Large intestine (tissue), 3 donors: ENCODE measurements around the gene GPX4. TPM values are rescaled to one million over a fixed set of nuclear protein-coding genes. Genes with fewer than 3 reads are reported as not detected.

Experiments
- DNase-seq, 2 donors: peaks; one replicate each; pipeline versions ENCODE4 v3.0.0 to v3.0.0-alpha.2; 2013
- H3K27ac ChIP-seq: one replicate; pipeline ENCODE4 v1.5.1; 2013; ENCODE audit warnings: low read length
- H3K27me3 ChIP-seq: 2 replicates; pipeline ENCODE4 v1.6.1; 2013; ENCODE audit warnings: low read length; ENCODE audit not compliant: control insufficient read depth, insufficient read depth
- H3K36me3 ChIP-seq: 2 replicates; pipeline ENCODE4 v1.6.1; 2013; ENCODE audit warnings: low read length; ENCODE audit not compliant: control insufficient read depth, insufficient read depth
- H3K4me1 ChIP-seq: one replicate; pipeline ENCODE4 v1.6.1; 2013; ENCODE audit warnings: low read length; ENCODE audit not compliant: control insufficient read depth, insufficient read depth
- H3K4me3 ChIP-seq: one replicate; pipeline ENCODE4 v1.5.1; 2013; ENCODE audit warnings: low read length
- H3K9me3 ChIP-seq: one replicate; pipeline ENCODE4 v1.6.1; 2013; ENCODE audit warnings: mild to moderate bottlenecking, low read depth, low read length, moderate library complexity; ENCODE audit not compliant: control insufficient read depth
- WGBS: methylation state at CpG from one replicate; pipeline ENCODE4 v1.1.5; 2013; ENCODE audit warnings: low lambda C conversion rate; ENCODE audit not compliant: insufficient coverage; 5-methylcytosine and 5-hydroxymethylcytosine counted together
- polyA plus RNA-seq: library from polyadenylated mRNA; unstranded; fragments of 120-200 nt; gene quantifications from one replicate; pipeline ENCODE4 v1.2.1, GENCODE V29; 2013

GPX4 gene
- polyA plus RNA-seq, 1 donor = 394 TPM

- H3K4me3 ChIP-seq = no peak overlapping the region
- no peak for DNase-seq
- H3K27me3 ChIP-seq = no peaks in the 10 kb centered on the region
- peaks cover 42% of the 10 kb centered on the region for H3K36me3 ChIP-seq
- H3K4me1 ChIP-seq = peaks cover 27% of the 10 kb centered on the region
- no CpG with 5 or more reads among the region's 15 CpGs for WGBS
- no peak overlapping the region for H3K27ac ChIP-seq
- H3K9me3 ChIP-seq = peaks cover 8% of the 10 kb centered on the region
These were observed 10.5 kb upstream of the GPX4 start for GRCh38 chr19:1093330-1093729.

DNA sequence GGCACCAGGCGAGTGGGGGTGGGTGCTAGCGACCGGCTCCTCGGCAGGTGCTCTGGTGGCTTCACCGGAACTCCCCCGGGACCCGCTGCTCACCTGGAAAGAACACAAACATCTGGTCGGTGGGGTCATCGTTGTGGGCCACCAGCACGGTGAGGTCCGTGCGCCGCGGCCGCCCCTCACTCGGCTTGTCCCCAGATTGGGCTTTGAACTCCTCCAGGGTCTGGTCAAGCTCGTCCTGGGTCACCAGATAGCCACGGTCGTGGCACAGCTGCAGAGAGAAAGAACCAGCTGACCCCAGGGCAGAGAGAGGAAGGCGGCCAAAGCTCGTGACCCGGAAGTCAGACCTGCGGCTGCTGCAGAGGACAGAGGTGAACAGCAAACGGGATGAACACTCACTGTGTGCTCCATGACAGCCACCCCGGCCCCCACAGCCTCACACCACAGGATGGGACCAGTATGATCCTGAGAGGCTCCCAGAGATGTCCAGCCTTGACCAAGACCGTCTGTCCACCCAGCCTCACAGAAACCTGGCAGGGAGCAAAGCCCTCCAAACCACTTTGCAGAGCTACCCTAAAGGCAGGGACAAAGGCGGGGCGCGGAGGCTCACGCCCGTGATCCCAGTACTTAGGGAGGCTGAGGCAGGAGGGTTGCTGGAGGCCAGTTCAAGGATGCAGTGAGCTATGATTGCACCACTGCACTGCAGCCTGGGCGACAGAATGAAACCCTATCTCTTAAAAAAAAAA, 9.8 kb upstream of the GPX4 start:
- Histone ChIP-seq H3K27ac (no peak overlapping the region), H3K4me3 (peak overlapping the region; percentile 92), H3K36me3 (peaks cover 37% of the 10 kb centered on the region), H3K4me1 (peaks cover 34% of the 10 kb centered on the region), H3K9me3 (peaks cover 4% of the 10 kb centered on the region), H3K27me3 (no peaks in the 10 kb centered on the region)
- DNase-seq = no peak
- WGBS = no CpG with 5 or more reads among the region's 32 CpGs

DNA sequence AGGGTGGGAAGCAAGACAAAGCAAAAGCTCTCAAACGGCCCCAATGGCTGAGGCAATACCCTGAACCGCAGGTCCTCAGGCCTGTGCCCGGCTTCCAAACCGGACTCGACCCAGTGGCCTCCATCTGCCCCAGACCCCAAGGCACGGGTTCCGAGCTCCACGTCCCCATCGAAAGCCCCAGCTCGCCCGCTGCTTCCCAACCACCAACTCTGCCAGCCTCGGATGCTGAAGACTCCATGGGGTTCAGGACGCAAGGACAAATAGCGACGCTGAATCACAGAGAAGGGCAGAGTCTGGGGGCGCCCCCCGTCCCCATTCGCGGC, 9.2 kb upstream of the GPX4 start:
- Histone ChIP-seq H3K4me1 (peaks cover 40% of the 10 kb centered on the region), H3K4me3 (peak overlapping the region; percentile 92), H3K27me3 (no peaks in the 10 kb centered on the region), H3K9me3 (peaks cover 4% of the 10 kb centered on the region), H3K27ac (peak overlapping the region; percentile 18), H3K36me3 (peaks cover 31% of the 10 kb centered on the region)
- WGBS = no CpG with 5 or more reads among the region's 19 CpGs
- no peak for DNase-seq

DNA sequence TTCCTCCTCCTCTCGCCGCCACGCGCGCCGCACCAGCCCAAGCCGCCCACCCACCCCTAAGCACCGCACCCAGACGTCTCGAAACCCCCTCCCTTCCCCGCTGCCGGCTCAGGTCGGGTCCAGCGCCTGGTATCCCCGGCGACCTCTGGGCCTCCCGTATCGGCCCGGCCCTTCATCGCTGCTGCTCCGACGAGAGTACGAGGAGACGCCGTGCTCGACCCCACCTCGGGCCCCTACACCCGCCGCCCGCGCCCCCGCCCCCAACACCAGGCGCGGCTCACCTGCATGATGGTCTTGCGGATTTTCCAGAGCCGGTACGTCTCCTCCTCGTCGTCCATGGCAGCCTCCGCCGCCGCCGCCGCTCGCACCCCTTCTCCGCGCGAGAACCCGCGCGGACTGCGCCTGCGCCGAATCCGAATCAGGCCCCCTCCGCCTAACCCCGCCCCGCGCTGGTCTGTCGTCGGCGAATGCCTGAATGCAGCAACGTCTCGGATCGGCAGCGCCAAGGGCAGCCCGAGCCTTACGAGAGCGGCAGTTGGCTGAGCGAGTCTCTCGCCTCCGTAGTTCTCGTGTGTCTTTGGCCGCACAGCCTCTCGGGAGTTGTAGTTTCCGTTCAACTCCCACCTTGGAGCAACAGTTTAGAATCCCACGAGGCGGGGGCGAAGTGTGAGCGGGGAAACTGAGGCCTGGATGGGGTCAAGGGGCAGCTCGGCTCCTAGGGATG, 8.7 kb upstream of the GPX4 start, which contains the start of gene POLR2E:
Gene POLR2E, minus strand, starts transcription at position 398 of the 724 bp plus-strand sequence. Its CDS starts 60 bp downstream, at position 338.
- H3K4me1 ChIP-seq = peaks cover 41% of the 10 kb centered on the region
- peak within 1 kb of the TSS; percentile 92 for H3K4me3 ChIP-seq
- DNase-seq = peak; percentile 97 to 98
- peaks cover 27% of the 10 kb centered on the region for H3K36me3 ChIP-seq
- peaks cover 4% of the 10 kb centered on the region for H3K9me3 ChIP-seq
- no CpG with 5 or more reads among the region's 81 CpGs for WGBS
- H3K27ac ChIP-seq = peak within 1 kb of the TSS; percentile 18
- H3K27me3 ChIP-seq = no peaks in the 10 kb centered on the region

DNA sequence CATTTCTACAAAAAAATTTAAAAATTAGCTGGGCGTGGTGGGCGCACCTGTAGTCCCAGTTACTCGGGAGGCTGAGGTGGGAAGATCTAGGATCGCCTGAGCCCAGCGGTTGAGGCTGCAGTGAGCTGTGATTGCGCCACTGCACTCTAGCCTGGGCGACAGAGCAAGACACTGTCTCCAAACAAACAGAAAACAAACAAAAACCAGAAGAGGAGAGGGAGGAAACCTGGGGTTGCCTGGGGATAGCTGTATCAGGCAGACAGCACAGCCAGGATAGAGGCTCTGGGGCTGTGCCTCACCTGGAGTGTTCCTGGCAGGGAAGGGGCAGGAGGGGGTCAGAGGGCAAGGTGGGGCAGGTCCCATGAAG, 6.0 kb upstream of the GPX4 start:
- H3K9me3 ChIP-seq = no peaks in the 10 kb centered on the region
- no peak overlapping the region for H3K4me3 ChIP-seq
- H3K27ac ChIP-seq = peak overlapping the region; percentile 74
- H3K27me3 ChIP-seq = no peaks in the 10 kb centered on the region
- peaks cover 11% of the 10 kb centered on the region for H3K36me3 ChIP-seq
- H3K4me1 ChIP-seq = peaks cover 56% of the 10 kb centered on the region
- WGBS = no CpG with 5 or more reads among the region's 7 CpGs
- no peak for DNase-seq

DNA sequence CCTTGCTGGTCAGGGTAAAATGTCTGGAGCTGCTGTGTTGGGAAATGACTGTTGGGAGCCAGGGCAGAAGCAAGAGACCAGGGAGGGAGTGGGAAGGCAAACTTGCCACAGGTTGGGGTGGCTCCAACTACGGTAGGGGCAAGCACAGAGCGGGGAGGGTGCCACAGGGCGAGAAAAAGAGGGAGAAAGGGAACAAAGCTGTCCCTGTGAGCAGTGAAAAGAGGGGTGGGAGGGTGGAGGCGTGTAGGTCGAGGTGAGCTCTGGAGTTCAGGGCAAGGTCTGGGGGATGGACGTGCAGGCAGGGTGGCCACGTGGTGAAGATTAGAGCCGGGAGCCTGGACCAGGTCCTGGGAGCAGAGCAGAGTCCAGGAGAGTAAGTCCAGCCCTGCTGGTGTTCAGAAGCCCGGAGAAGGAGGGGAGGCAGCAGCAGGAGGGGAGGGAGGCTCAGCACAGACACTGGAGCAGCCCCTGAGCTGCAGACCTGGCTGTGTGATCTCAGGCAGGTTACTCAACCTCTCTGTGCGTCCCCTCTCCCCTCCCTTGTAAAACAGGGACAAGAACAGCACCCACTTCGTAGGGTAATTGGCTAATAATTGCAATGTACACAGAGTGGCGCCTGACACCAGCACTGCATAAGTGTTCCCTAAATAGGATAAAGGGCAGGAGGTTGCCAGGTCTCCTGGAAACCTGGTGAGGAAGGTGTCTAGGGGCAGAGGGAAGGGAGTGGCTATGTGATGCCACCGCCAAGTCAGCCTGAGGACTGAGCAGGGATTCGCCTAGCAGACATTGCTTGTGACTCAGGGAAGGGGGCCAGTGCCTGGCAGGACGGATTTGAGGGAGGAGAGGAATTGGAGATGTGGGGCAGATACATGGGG, 5.4 kb upstream of the GPX4 start:
- no peaks in the 10 kb centered on the region for H3K27me3 ChIP-seq
- H3K36me3 ChIP-seq = peaks cover 5% of the 10 kb centered on the region
- H3K27ac ChIP-seq = peak overlapping the region; percentile 74
- H3K4me1 ChIP-seq = peaks cover 59% of the 10 kb centered on the region
- H3K4me3 ChIP-seq = no peak overlapping the region
- H3K9me3 ChIP-seq = no peaks in the 10 kb centered on the region
- WGBS = no CpG with 5 or more reads among the region's 15 CpGs
- DNase-seq = peak; percentile 85 to 92

- H3K9me3 ChIP-seq = no peaks in the 10 kb centered on the region
- no peak overlapping the region for H3K4me3 ChIP-seq
- H3K4me1 ChIP-seq = peaks cover 59% of the 10 kb centered on the region
- no peaks in the 10 kb centered on the region for H3K27me3 ChIP-seq
- DNase-seq = no peak
- no CpG with 5 or more reads among the region's 9 CpGs for WGBS
- peak overlapping the region; percentile 81 for H3K27ac ChIP-seq
- H3K36me3 ChIP-seq = peaks cover 8% of the 10 kb centered on the region
These were observed 2.5 kb upstream of the GPX4 start for GRCh38 chr19:1101337-1101698.

DNA sequence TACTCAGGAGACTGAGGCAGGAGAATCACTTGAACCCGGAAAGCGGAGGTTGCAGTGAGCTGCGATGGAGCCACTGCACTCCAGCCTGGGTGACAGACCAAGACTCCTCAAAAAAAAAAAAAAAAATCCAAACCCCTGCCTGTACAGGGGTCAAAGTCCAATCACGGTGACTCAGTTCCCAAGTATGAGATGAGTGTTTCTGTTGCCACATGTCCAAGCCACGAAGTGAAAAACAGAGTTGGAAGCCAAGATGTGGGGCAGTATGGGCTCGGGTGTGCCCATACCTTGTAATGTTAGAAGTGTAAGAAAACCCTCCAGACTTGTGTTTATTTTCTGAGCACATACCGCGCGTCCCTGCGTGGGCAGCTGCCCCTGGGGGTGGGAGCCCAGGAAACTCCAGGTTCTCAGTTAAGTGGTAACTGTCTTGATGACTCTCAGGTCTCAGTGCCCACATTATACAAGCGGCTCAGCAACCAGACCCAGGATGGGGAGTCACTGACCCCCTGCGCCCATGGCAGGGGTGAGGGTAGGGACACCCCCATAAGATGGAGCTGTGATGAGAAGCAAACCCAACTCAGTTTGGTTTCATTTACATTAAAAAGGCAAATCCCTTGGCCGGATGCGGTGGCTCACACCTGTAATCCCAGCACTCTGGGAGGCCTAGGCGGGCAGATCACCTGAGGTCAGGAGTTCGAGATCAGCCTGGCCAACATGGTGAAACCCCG, 1.2 kb upstream of the GPX4 start:
- DNase-seq = peak; percentile 76 to 81
- no peaks in the 10 kb centered on the region for H3K27me3 ChIP-seq
- H3K36me3 ChIP-seq = peaks cover 20% of the 10 kb centered on the region
- H3K27ac ChIP-seq = peak overlapping the region; percentile 81
- peaks cover 64% of the 10 kb centered on the region for H3K4me1 ChIP-seq
- WGBS = 70% methylated on average over 2 of the region's 17 CpGs
- no peaks in the 10 kb centered on the region for H3K9me3 ChIP-seq
- H3K4me3 ChIP-seq = no peak overlapping the region

DNA sequence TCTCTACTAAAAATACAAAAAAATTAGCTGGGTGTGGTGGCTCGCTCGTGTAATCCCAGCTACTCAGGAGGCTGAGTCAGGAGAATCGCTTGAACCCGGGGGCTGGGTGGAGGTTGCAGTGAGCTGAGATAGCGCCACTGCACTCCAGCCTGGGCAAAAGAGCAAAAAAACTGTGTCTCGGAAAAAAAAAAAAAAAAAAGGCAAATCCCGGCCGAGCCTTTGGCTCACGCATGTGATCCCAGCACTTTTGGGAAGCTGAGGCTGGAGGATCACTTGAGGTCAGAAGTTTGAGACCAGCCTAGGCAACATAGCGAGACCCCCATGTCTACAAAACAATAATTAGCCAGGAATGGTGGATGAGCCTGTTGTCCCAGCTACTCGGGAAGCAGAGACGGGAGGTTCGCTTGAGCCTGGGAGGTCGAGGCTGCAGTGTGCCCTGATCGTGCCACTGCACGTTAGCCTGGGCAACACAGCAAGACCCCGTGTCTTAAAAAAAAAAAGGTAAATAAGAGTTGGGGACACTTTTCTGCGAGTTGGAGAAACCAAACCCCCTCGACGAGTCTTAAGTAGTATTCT, 574 bp upstream of the GPX4 start:
- Histone ChIP-seq H3K4me1 (peaks cover 57% of the 10 kb centered on the region), H3K4me3 (peak overlapping the region; percentile 17)
- WGBS = no CpG with 5 or more reads among the region's 20 CpGs

More for the DNA sequence above, 574 bp upstream of the GPX4 start:
- no peak for DNase-seq
- H3K9me3 ChIP-seq = no peaks in the 10 kb centered on the region
- no peaks in the 10 kb centered on the region for H3K27me3 ChIP-seq
- H3K27ac ChIP-seq = peak overlapping the region; percentile 81
- peaks cover 24% of the 10 kb centered on the region for H3K36me3 ChIP-seq
